ENCODE measurements around the gene MCOLN3. TPM values are rescaled to one million over a fixed set of nuclear protein-coding genes. Genes with fewer than 3 reads are reported as not detected.
"Not testable (repeated sequence)": the region's sequence is repeated elsewhere in the genome, so short reads cannot be mapped to it uniquely, and the experiment has no call there.

Gene MCOLN3
- total RNA-seq, 1 donor from 2014 or later = 3.2 TPM

GRCh38 chr1:84991097-84991920, 57.0 kb downstream of the MCOLN3 start:
- no peak for DNase-seq (ENCODE audit: low spot score)

GRCh38 chr1:84988588-84988987, 59.7 kb downstream of the MCOLN3 start:
- DNase-seq (ENCODE audit: low spot score) = no peak

DNA sequence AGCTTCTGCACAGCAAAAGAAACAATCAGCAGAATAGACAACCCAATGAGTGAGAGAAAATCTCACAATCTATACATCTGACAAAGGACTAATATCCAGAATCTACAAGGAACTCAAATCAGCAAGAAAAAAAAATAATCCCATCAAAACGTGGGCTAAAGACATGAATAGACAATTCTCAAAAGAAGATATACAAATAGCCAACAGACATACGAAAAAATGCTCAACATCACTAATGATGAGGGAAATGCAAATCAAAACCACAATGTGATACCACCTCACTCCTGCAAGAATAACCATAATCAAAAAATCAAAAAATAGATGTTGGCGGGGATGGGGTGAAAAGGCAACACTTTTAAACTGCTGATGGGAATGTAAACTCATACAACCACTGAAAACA, 61.7 kb downstream of the MCOLN3 start:
- not testable (repeated sequence) for DNase-seq (ENCODE audit: low spot score)

DNA sequence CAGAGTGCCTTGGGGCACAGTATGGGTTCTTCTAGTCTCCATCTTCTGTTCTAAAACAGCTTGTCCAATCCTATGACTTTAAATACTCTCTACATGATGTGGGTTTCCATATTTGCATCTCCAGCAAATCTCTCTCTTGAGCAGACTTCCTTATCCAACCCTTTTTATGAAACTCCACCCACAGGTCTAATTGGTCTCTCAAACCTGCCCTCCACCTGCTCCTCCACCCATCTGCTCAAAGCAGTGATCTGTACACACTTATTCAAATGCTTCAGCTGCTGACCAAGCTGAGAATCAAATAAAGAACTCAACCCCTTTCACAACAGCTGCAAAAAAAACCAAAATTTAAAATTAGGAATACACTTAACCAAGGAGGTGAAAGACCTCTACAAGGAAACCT, 62.9 kb downstream of the MCOLN3 start:
- no peak for DNase-seq (ENCODE audit: low spot score)

- DNase-seq (ENCODE audit: low spot score) = no peak
Measured at GRCh38 chr1:84982395-84982794, 65.9 kb downstream of the MCOLN3 start.

GRCh38 chr1:84975035-84975434, 73.3 kb downstream of the MCOLN3 start:
- no peak for DNase-seq (ENCODE audit: low spot score)

DNA sequence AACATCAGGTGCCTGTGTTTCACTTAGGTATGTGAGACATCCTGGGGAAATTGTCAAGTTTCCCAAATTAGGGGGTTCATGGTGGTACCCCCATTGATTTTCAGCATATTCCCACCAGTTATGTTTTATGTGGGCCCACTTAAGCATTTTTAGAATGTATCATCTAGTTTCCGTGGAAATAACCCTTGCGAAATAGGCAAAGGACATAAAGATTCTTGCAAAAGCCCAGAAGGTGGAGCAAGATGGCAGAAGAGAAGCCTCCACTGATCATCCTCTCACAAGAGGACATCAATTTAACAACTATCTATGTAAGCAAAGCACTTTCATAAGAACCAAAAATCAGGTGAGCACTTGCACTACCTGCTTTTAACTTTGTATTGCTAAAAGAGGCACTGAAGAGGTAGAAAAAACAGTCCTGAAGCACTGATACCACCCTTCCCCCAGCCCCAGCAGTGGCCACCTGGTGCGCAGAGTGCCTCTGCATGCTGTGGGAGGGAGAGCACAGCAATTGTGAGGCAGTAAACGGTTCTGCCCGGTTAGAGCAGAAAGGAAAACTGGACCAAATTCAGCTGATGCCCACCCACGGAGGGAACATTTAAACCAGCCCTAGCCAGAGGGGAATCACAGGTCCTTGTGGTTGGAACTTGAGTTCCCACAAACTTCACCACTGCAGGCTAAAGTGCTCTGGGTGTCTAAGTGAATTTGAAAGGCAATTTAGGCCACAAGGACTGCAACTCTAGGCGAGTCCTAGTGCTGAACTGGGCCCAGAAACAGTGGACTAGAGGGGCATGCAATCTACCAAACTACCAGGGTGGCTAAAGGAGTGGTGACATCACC, 74.6 kb downstream of the MCOLN3 start:
- DNase-seq (ENCODE audit: low spot score) = no peak

GRCh38 chr1:84972377-84972987, 75.8 kb downstream of the MCOLN3 start:
- DNase-seq (ENCODE audit: low spot score) = no peak

- no peak for DNase-seq (ENCODE audit: low spot score)
Measured at GRCh38 chr1:84971957-84972356, 76.3 kb downstream of the MCOLN3 start.

- DNase-seq (ENCODE audit: low spot score) = no peak
Measured at GRCh38 chr1:84969489-84970250, 78.6 kb downstream of the MCOLN3 start.

DNA sequence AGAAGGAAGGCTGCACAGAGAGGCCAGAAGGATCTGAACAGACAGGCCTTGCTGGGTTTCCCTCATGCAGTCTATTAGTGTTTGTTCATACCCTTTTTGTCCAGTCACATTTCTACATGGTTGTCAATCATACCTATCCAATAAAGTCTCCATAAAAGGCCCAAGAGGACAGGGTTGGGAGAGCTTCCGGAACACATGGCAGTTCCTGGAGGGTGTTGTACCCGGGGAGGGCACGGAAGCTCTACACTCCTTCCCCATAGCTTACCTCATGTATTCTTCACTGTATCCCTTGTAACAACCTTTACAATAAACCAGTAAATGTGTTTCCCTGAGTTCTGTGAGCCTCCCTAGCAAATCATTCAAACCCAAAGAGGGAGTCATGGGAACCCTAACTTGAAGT, 79.4 kb downstream of the MCOLN3 start:
- no peak for DNase-seq (ENCODE audit: low spot score)

- no peak for DNase-seq (ENCODE audit: low spot score)
Measured at GRCh38 chr1:84968101-84968500, 80.2 kb downstream of the MCOLN3 start.

Other genes with a start within 250 kb of the MCOLN3 start
- gene LPAR3, start 155.3 kb downstream of the MCOLN3 start, total RNA-seq = 20.8 TPM
- 2.0 TPM for gene MCOLN2, start 51.4 kb downstream of the MCOLN3 start, total RNA-seq
- gene SYDE2, start 152.5 kb upstream of the MCOLN3 start, total RNA-seq = 17.0 TPM
- 30.0 TPM for gene C1orf52, start 211.2 kb upstream of the MCOLN3 start, total RNA-seq
- 34.9 TPM for gene BCL10, start 228.1 kb upstream of the MCOLN3 start, total RNA-seq

All from ureter (tissue), 1 donor.